ENCODE data around the gene CUL1.

- TF ChIP-seq CTCF (IDR thresholded peaks at IDR 0.05) (no peak), POLR2A (IDR thresholded peaks at IDR 0.05) (no peak), EP300 (IDR thresholded peaks at IDR 0.05) (no peak)
Measured at GRCh38 chr7:148670807-148671206, 27.9 kb upstream of the CUL1 start.

Data from ovary (tissue), 3 donors.